Osteocyte (in vitro differentiated cells): ENCODE measurements around the gene REC8. TPM values are rescaled to one million over a fixed set of nuclear protein-coding genes. Genes with fewer than 3 reads are reported as not detected.
"Not testable (repeated sequence)": the region's sequence is repeated elsewhere in the genome, so short reads cannot be mapped to it uniquely, and the experiment has no call there.

ENCODE experiments used
- DNase-seq: peaks from one replicate; pipeline ENCODE4 v3.0.0; 2021; ENCODE audit warnings: mixed read lengths; ENCODE audit not compliant: unreplicated experiment; ENCODE audit errors: extremely low spot score
- H3K27ac Mint-ChIP-seq: one replicate; pipeline ENCODE4 v1.8.0; 2021; ENCODE audit warnings: mild to moderate bottlenecking, mixed read lengths; ENCODE audit not compliant: unreplicated experiment
- H3K27me3 Mint-ChIP-seq: one replicate; pipeline ENCODE4 v1.8.0; 2021; ENCODE audit warnings: mixed read lengths; ENCODE audit not compliant: unreplicated experiment
- H3K36me3 Mint-ChIP-seq: one replicate; pipeline ENCODE4 v1.8.0; 2021; ENCODE audit warnings: mixed read lengths; ENCODE audit not compliant: unreplicated experiment
- H3K4me1 Mint-ChIP-seq: one replicate; pipeline ENCODE4 v1.8.0; 2021; ENCODE audit warnings: mixed read lengths; ENCODE audit not compliant: unreplicated experiment
- H3K4me3 Mint-ChIP-seq: one replicate; pipeline ENCODE4 v1.8.0; 2021; ENCODE audit warnings: mild to moderate bottlenecking, moderate library complexity, mixed read lengths; ENCODE audit not compliant: unreplicated experiment
- H3K9me3 Mint-ChIP-seq: one replicate; pipeline ENCODE4 v1.8.0; 2021; ENCODE audit warnings: mixed read lengths; ENCODE audit not compliant: unreplicated experiment
- CTCF ChIP-seq: fragments of 200-600 bp; sonication (generic); IDR thresholded peaks from 2 replicates; pipeline ENCODE4 v1.5.0; 2021; ENCODE audit warnings: antibody characterized with exemption, mild to moderate bottlenecking, moderate library complexity
- total RNA-seq: library from RNA; stranded (reverse); gene quantifications from 2 replicates; pipeline ENCODE4 v1.2.1, GENCODE V29; 2021

The REC8 gene
- total RNA-seq, 1 donor from 2014 or later = 8.1 TPM

- Mint-ChIP-seq H3K36me3 (peaks cover 6% of the 10 kb centered on the region), H3K4me3 (peak overlapping the region; percentile 85), H3K4me1 (peaks cover 37% of the 10 kb centered on the region), H3K27me3 (no peaks in the 10 kb centered on the region), H3K9me3 (no peaks in the 10 kb centered on the region), H3K27ac (peak overlapping the region; percentile 93)
- no peak for TF ChIP-seq CTCF
- DNase-seq = no peak
Measured at GRCh38 chr14:24216345-24216699, 44.4 kb downstream of the REC8 start.

DNA sequence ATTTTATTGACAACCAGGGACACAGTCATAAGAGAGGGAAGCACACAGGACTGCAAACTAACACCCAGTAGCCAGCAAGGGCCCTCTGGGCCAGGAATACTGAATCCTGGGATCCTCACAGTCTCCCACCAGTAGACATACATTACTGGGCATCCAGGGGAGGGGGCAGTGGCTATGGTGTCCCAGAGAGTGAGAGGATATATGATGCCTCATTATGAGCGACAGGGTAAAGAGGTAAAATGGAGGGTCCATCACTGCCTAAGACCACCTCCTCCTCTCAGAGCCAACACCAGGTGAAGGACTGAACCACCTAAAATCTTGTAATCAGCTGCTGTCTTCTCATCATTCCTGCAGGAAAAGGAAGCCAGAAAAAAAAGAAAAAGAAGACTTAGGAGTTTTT is 45.0 kb downstream of the REC8 start:
- H3K4me3 Mint-ChIP-seq, H3K27me3 Mint-ChIP-seq, H3K36me3 Mint-ChIP-seq, DNase-seq, H3K9me3 Mint-ChIP-seq: not testable (repeated sequence)
- peaks cover 32% of the 10 kb centered on the region for H3K4me1 Mint-ChIP-seq
- peak overlapping the region; percentile 93 for H3K27ac Mint-ChIP-seq

DNA sequence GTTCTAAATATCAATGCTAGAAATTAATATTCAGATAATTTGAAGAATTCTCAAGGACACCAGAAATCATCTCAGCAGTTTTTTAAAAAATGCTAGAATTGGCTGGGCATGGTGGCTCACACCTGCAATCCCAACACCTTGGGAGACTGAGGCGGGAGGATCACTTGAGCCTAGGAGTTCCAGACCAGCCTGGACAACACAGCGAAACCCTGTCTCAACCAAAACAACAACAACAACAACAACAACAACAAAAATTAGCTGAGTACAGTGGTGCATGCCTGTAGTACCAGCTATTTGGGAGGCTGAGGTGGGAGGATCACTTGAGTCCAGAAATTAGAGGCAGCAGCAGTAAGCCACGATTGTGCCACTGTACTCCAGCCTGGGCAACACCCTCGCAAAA is 47.2 kb downstream of the REC8 start:
- Mint-ChIP-seq H3K4me3 (no peak overlapping the region), H3K36me3 (peaks cover 3% of the 10 kb centered on the region), H3K27ac (no peak overlapping the region), H3K4me1 (peaks cover 18% of the 10 kb centered on the region), H3K27me3 (no peaks in the 10 kb centered on the region), H3K9me3 (no peaks in the 10 kb centered on the region)
- no peak for DNase-seq
- TF ChIP-seq CTCF = no peak

GRCh38 chr14:24219521-24219920 is 47.6 kb downstream of the REC8 start:
- Mint-ChIP-seq H3K27ac (no peak overlapping the region), H3K27me3 (no peaks in the 10 kb centered on the region)
- no peak for TF ChIP-seq CTCF

GRCh38 chr14:24222987-24223386 is 51.1 kb downstream of the REC8 start:
- not testable (repeated sequence) for H3K4me3 Mint-ChIP-seq, H3K36me3 Mint-ChIP-seq, H3K4me1 Mint-ChIP-seq, H3K27ac Mint-ChIP-seq, H3K27me3 Mint-ChIP-seq, H3K9me3 Mint-ChIP-seq, DNase-seq

More at GRCh38 chr14:24219521-24219920, 47.6 kb downstream of the REC8 start:
- no peak overlapping the region for H3K4me3 Mint-ChIP-seq
- no peak for DNase-seq
- H3K36me3 Mint-ChIP-seq = peaks cover 3% of the 10 kb centered on the region
- H3K4me1 Mint-ChIP-seq = peaks cover 15% of the 10 kb centered on the region
- H3K9me3 Mint-ChIP-seq = no peaks in the 10 kb centered on the region

DNA sequence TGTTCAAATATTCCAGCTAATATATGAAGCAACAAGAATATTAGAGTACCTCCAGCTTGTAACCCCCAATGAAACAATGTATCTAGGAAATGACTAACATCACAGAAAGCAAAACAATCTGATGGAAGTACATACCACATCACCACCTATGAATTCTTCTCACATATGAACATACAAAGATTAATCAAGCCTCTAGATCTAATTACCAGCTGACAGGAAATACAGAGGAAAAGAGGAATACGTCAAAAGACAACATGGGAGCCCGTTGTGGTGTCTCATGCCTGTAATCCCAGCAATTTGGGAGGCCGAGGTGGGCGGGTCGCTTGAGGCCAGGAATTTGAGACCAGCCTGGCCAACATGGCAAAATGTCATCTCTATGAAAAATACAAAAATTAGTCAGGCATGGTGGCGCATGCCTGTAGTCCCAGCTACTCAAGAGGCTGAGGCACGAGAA is 52.8 kb downstream of the REC8 start:
- Mint-ChIP-seq H3K27me3 (no peaks in the 10 kb centered on the region), H3K36me3 (no peaks in the 10 kb centered on the region), H3K4me1 (peaks cover 11% of the 10 kb centered on the region), H3K9me3 (no peaks in the 10 kb centered on the region), H3K27ac (no peak overlapping the region), H3K4me3 (no peak overlapping the region)
- no peak for DNase-seq
- no peak for TF ChIP-seq CTCF
